K562 (cell line): ENCODE measurements around the gene SPDYE1. TPM values are rescaled to one million over a fixed set of nuclear protein-coding genes. Genes with fewer than 3 reads are reported as not detected.
"Not testable (repeated sequence)": the region's sequence is repeated elsewhere in the genome, so short reads cannot be mapped to it uniquely, and the experiment has no call there.

Experiments
- ATAC-seq: fragments of 200-7000 bp; cut with Tn5 transposase; 3 replicates; pipeline ENCODE4 v1.9.1; 2020; ENCODE audit warnings: moderate library complexity
- BruUV-seq: library from RNA; stranded (reverse); fragments of 400-500 nt; replicated peaks from 2 replicates; lab custom pipeline; 2021; lab: Mats Ljungman, UMichigan
- CTCF ChIA-PET: fragments of 300-600 bp; formaldehyde crosslinking; extraction: SDS; loops from one replicate; lab custom pipeline; 2021; ENCODE audit warnings: low intra/inter-chr PET ratio; lab: Yijun Ruan, JAX
- POLR2A ChIA-PET: fragments of 300-600, 350-650 bp; sonication (Branson Sonifier 250); formaldehyde crosslinking; extraction: SDS; loops from one replicate; lab custom pipeline; 2021; ENCODE audit warnings: antibody characterized with exemption, inconsistent platforms; lab: Yijun Ruan, JAX
- DNase-seq, 4 experiments: peaks; one replicate each; pipeline versions ENCODE4 v3.0.0 to v3.0.0-alpha.2; 2011 to 2018; ENCODE audit warnings: low spot score in 3 of 4, mixed read lengths in 3 of 4; ENCODE audit errors: extremely low read depth in 1 of 4
- FAIRE-seq: peaks from 2 replicates; lab custom pipeline; 2011; peaks lifted over from hg19 to GRCh38; lab: Jason Lieb, UNC
- H2AFZ ChIP-seq: 2 replicates; pipeline ENCODE4 v1.6.0; 2011; ENCODE audit warnings: low read depth, low read length, control low read depth, inconsistent platforms
- H3K27ac ChIP-seq: fragments of 200-600 bp; 3 replicates; pipeline ENCODE4 v1.8.0; 2011; ENCODE audit warnings: low read depth, mild to moderate bottlenecking, control low read depth, inconsistent platforms, low read length, moderate library complexity, mixed read lengths; ENCODE audit errors: extremely low read depth
- H3K27me3 ChIP-seq, 2 experiments: fragments of 300-600 bp in 1 of 2; 2 replicates in 1 of 2; 3 replicates in 1 of 2; pipeline versions ENCODE4 v1.6.0 to v1.8.0; 2011; ENCODE audit warnings: inconsistent platforms in 2 of 2, low read length in 2 of 2, mild to moderate bottlenecking in 1 of 2, mixed read lengths in 1 of 2, moderate library complexity in 1 of 2; ENCODE audit not compliant: control insufficient read depth in 2 of 2, insufficient read depth in 2 of 2
- H3K36me3 ChIP-seq: fragments of 300-600 bp; 3 replicates; pipeline ENCODE4 v1.8.0; 2011; ENCODE audit warnings: mild to moderate bottlenecking, low read length, inconsistent platforms; ENCODE audit not compliant: control insufficient read depth, insufficient read depth
- H3K4me1 ChIP-seq, 2 experiments: fragments of 200-600 bp in 1 of 2; replicated peaks in 1 of 2; 2 replicates in 1 of 2; 3 replicates in 1 of 2; pipeline versions ENCODE4 v1.5.1 to v1.8.0; 2011; ENCODE audit warnings: inconsistent platforms in 2 of 2, low read length in 2 of 2, mild to moderate bottlenecking in 1 of 2, mixed read lengths in 1 of 2, moderate library complexity in 1 of 2; ENCODE audit not compliant: control insufficient read depth in 2 of 2, insufficient read depth in 2 of 2
- H3K4me2 ChIP-seq: 2 replicates; pipeline ENCODE4 v1.6.1; 2011; ENCODE audit warnings: low read length, control low read depth, inconsistent platforms, mixed read lengths; ENCODE audit not compliant: insufficient read depth
- H3K4me3 ChIP-seq: fragments of 200-600 bp; sonication (generic), shearing (Covaris generic); 2 replicates; pipeline ENCODE4 v1.5.1; 2016; ENCODE audit warnings: control low read depth, inconsistent platforms
- H3K79me2 ChIP-seq: fragments of 200-600 bp; 3 replicates; pipeline ENCODE4 v1.8.0; 2011; ENCODE audit warnings: low read length, inconsistent platforms; ENCODE audit not compliant: control insufficient read depth, insufficient read depth
- H3K9ac ChIP-seq, 2 experiments: 2 replicates each; pipeline versions ENCODE4 v1.6.0 to v1.6.1; 2011; ENCODE audit warnings: low read depth in 2 of 2, low read length in 2 of 2, control low read depth in 1 of 2, inconsistent platforms in 1 of 2, mild to moderate bottlenecking in 1 of 2, mixed read lengths in 1 of 2; ENCODE audit not compliant: insufficient read depth in 1 of 2
- H3K9me1 ChIP-seq: one replicate; pipeline ENCODE4 v1.6.0; 2011; ENCODE audit warnings: inconsistent platforms, mild to moderate bottlenecking, low read length, moderate library complexity; ENCODE audit not compliant: control insufficient read depth, insufficient read depth
- H3K9me3 ChIP-seq: replicated peaks from 2 replicates; pipeline ENCODE4 v1.5.1; 2011; ENCODE audit warnings: low read depth, low read length, inconsistent platforms; ENCODE audit not compliant: control insufficient read depth, insufficient read depth
- H4K20me1 ChIP-seq: replicated peaks from 2 replicates; pipeline ENCODE4 v1.6.1; 2011; ENCODE audit warnings: low read length, inconsistent platforms, mixed read lengths; ENCODE audit not compliant: control insufficient read depth, insufficient read depth
- CTCF ChIP-seq, 3 experiments: IDR thresholded peaks in 2 of 3; conservative IDR thresholded peaks in 1 of 3; 2 replicates each; pipeline ENCODE4 v1.5.1; 2011 to 2012; ENCODE audit warnings: low read length in 3 of 3, mild to moderate bottlenecking in 3 of 3, control low read depth in 2 of 3, improper control_type of control experiment in 1 of 3, inconsistent platforms in 1 of 3, low read depth in 1 of 3, mixed read lengths in 1 of 3, moderate library complexity in 1 of 3; ENCODE audit not compliant: insufficient read depth in 2 of 3
- CTCFL ChIP-seq: IDR thresholded peaks from 2 replicates; pipeline ENCODE4 v1.6.1; 2011; ENCODE audit warnings: borderline replicate concordance, low read depth, mild to moderate bottlenecking, moderate library complexity, low read length; ENCODE audit not compliant: insufficient read depth, poor library complexity, severe bottlenecking
- MAZ ChIP-seq, 2 experiments: fragments of 450-650 bp in 1 of 2; sonication (generic) in 1 of 2; formaldehyde crosslinking; IDR thresholded peaks in 1 of 2; conservative IDR thresholded peaks in 1 of 2; 2 replicates each; pipeline versions ENCODE4 v1.4.0 to v1.5.0; 2020; ENCODE audit warnings: mild to moderate bottlenecking in 1 of 2, missing genetic modification reagents in 1 of 2
- MYNN ChIP-seq, 2 experiments: sonication (generic); formaldehyde crosslinking in 1 of 2; IDR thresholded peaks; 2 replicates each; pipeline versions ENCODE4 v1.5.0 to v1.6.1; 2016 to 2020; ENCODE audit warnings: antibody characterized with exemption in 1 of 2, missing genetic modification reagents in 1 of 2
- RAD21 ChIP-seq, 2 experiments: fragments of 250-450 bp in 1 of 2; fragments of 450-650 bp in 1 of 2; sonication (Bioruptor Pico) in 1 of 2; formaldehyde crosslinking in 1 of 2; IDR thresholded peaks in 1 of 2; conservative IDR thresholded peaks in 1 of 2; 2 replicates each; pipeline versions ENCODE4 v1.4.0 to v1.8.0; 2020 to 2022; ENCODE audit warnings: mild to moderate bottlenecking in 2 of 2, moderate library complexity in 1 of 2
- SMC3 ChIP-seq: conservative IDR thresholded peaks from 2 replicates; pipeline ENCODE4 v1.6.1; 2011; ENCODE audit warnings: low read depth, low read length, improper control_type of control experiment; ENCODE audit not compliant: insufficient read depth
- STAG1 ChIP-seq: sonication (generic); formaldehyde crosslinking; IDR thresholded peaks from 2 replicates; pipeline ENCODE4 v1.5.0; 2020; ENCODE audit warnings: missing genetic modification reagents, borderline replicate concordance
- TFAP4 ChIP-seq: sonication (generic); formaldehyde crosslinking; IDR thresholded peaks from 2 replicates; pipeline ENCODE4 v1.8.0; 2022; ENCODE audit warnings: missing genetic modification reagents, mild to moderate bottlenecking, moderate library complexity, borderline replicate concordance
- VEZF1 ChIP-seq: fragments of 200-800 bp; sonication (Bioruptor generic); IDR thresholded peaks from 2 replicates; pipeline ENCODE4 v1.6.1; 2017; ENCODE audit warnings: missing genetic modification characterization, missing compliant biosample characterization
- ZNF263 ChIP-seq: sonication (generic); formaldehyde crosslinking; IDR thresholded peaks from 2 replicates; pipeline ENCODE4 v1.8.0; 2022; ENCODE audit warnings: mild to moderate bottlenecking, missing genetic modification reagents, borderline replicate concordance
- WGBS: fragments of 100-300 bp; shearing (Covaris generic); methylation state at CpG from one replicate; pipeline ENCODE4 v1.1.6; 2016; ENCODE audit warnings: low coverage, mixed read lengths; ENCODE audit not compliant: insufficient coverage; ENCODE audit errors: missing lambda C conversion rate; 5-methylcytosine and 5-hydroxymethylcytosine counted together
- in situ Hi-C: fragments of 300-500 bp; cut with MboI; formaldehyde crosslinking; loops from 4 replicates; pipeline ENCODE4 v1.15.0; 2018; ENCODE audit warnings: inconsistent platforms, mixed read lengths
- intact Hi-C: fragments of 100-400 bp; cut with micrococcal nuclease; formaldehyde crosslinking; loops from 2 replicates; pipeline ENCODE4 v1.14.2; 2022
- polyA plus RNA-seq, 8 experiments: library from polyadenylated mRNA; depleted of rRNA in 4 of 8; stranded (reverse) in 5 of 8; unstranded in 3 of 8; fragments of >200 nt; fragmentation: Nextera tagmentation in 2 of 8; fragmentation: Illumina TruSeq in 1 of 8; extraction: Ambion mirVana in 2 of 8; extraction: Trizol in 1 of 8; gene quantifications; 2 replicates each; pipeline versions ENCODE4 v1.2.1 to v1.2.3, GENCODE V29; 2011 to 2014; ENCODE audit warnings: inconsistent platforms in 1 of 8, missing spikeins in 1 of 8
- total RNA-seq, 7 experiments: library from RNA; depleted of rRNA in 6 of 7; stranded (reverse); fragments of >200 nt in 6 of 7; fragmentation: Illumina TruSeq in 2 of 7; extraction: Trizol in 2 of 7; gene quantifications; 2 replicates each; pipeline versions ENCODE4 v1.2.1 to v1.2.3, GENCODE V29; 2011 to 2021; ENCODE audit warnings: low replicate concordance in 1 of 7

SPDYE1 gene
- total and polyA plus RNA-seq, 9 of the 15 experiments (the other 6 are each of a cell fraction or from before 2014, with no cell fraction given), result 0.04 to 0.10 TPM; not detected in 7

DNA sequence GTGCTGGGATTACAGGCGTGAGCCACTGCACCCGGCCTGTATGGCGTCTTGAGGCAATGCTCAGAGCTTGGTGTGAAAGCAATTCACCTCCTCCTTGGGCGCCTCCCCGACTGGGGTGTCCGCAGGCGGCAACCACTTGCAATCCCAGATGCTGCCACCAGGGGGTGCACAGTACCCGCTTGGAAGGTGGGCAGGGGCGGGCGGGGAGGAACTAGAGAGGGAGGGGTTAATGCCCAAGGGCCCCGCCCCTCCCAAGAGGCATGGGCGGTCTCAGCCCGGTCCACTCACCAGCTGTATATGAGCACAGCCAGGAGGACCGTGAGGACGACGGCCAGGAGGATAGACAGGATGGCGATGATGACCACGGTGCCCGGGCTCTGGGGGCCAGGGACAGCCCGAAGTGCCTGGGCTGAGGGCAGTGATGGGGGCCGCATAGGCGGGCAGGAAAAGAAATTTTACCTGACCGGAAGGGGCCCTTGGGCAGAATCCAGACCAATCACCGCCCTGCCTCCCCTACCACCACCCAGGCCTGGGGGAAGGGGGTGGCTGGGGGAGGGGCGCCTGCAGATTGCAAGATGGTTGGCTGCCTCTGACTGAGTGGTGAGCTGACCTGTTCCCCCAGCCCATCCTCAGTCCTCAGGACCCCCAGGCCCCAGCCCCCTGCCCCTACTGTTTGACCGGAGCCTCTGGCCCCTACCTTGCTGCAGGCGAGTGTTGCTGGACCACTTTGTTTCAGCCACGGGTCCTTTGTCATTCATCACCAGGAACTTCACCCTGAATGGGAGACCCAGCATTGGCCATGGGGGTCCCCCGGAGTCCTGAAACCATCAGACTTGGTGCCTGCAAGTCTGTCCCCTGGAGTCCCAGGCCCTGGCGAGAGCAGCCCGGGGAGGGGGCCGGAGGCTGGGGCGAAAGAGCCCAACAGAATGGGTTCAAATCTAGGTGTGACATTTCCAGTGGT lies 11.5 kb upstream of the SPDYE1 start:
- H3K9ac ChIP-seq; H4K20me1 ChIP-seq; in situ Hi-C loops; H3K36me3 ChIP-seq; H3K4me2 ChIP-seq; CTCF ChIA-PET; H3K4me1 ChIP-seq; H3K9me3 ChIP-seq; H2AFZ ChIP-seq; POLR2A ChIA-PET; TF ChIP-seq MYNN (CRISPR knock-in tag; IDR thresholded peaks at IDR 0.05): not testable (repeated sequence)
- ATAC-seq (peak; percentile 96), DNase-seq (peak; percentile 68 to 86 (median 70))
- WGBS, result 31% methylated on average over 11 of the region's 33 CpGs
- TF ChIP-seq MAZ (CRISPR knock-in tag; conservative IDR thresholded peaks at IDR 0.05 in 1 of 2, IDR thresholded peaks at IDR 0.05 in 1 of 2) (peak in 1 of 2 experiments; percentile 80; a peak in 2 of 4 replicates), CTCF (IDR thresholded peaks at IDR 0.05 in 2 of 3, conservative IDR thresholded peaks at IDR 0.05 in 1 of 3; ENCODE audit: insufficient read depth in 2 of 3, low read depth in 1 of 3, low read length in 3 of 3) (peak; percentile 53 to 60 (median 60); a peak in 5 of 6 replicates), TFAP4 (CRISPR knock-in tag) (peak; percentile 72; the same call in 1 of the 2 replicates), MYNN (IDR thresholded peaks at IDR 0.05) (0 out of 2 replicates have a peak, but pooled peaks have one; percentile 48), SMC3 (0 out of 2 replicates have a peak, but pooled peaks have one; percentile 23), CTCFL (peak; percentile 47), VEZF1 (CRISPR knock-in tag) (peak; percentile 77), STAG1 (CRISPR knock-in tag) (peak; percentile 42; the same call in 1 of the 2 replicates), RAD21 (CRISPR knock-in tag; conservative IDR thresholded peaks at IDR 0.05 in 1 of 2, IDR thresholded peaks at IDR 0.05 in 1 of 2) (peak in 1 of 2 experiments; percentile 38; a peak in 2 of 4 replicates), ZNF263 (CRISPR knock-in tag) (peak; percentile 61; the same call in 1 of the 2 replicates)
- TF ChIP-seq, all 486 proteins: peak for 10; not testable (repeated sequence) for 476
- H3K4me3 ChIP-seq, H3K9me1 ChIP-seq, intact Hi-C loops, H3K27me3 ChIP-seq, H3K79me2 ChIP-seq, BruUV-seq, H3K27ac ChIP-seq, FAIRE-seq: not testable (repeated sequence)
